ENCODE data around the gene PTMA.
"Not testable (repeated sequence)": the region's sequence is repeated elsewhere in the genome, so short reads cannot be mapped to it uniquely, and the experiment has no call there.

The PTMA gene, protein sequence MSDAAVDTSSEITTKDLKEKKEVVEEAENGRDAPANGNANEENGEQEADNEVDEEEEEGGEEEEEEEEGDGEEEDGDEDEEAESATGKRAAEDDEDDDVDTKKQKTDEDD

DNA sequence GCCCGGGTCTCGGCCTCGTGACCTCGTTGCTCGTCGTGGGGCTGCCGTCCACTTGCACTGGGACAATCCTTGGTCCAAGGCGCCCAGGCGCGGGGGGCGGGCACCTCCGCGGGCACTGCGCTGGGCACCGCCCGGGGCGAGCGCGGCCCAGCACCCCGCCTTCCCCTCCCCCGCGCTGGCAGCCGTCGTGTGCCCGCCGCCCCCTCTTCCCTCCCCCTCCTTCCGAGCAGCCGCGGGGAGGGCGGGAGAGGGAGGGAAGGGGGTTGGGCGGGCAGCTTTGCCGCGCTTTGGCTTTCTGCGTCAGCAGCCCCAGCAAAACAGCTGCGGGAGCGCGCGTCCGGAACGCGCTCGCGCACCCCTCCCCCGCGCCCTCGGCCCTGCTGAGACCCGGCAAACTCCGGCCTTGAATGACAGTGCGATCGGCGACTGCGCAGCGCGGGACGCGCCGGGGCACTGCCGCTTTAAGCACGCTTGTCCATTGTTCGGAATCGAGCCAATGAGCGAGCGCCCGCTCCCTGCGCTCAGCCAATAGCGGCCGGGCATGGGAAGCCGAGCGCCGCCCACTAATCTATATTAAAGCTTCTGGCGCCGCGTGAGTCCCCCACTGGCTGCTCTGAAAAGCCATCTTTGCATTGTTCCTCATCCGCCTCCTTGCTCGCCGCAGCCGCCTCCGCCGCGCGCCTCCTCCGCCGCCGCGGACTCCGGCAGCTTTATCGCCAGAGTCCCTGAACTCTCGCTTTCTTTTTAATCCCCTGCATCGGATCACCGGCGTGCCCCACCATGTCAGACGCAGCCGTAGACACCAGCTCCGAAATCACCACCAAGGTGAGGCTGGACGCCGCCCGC, at the start of gene PTMA:
Gene PTMA, plus strand, starts transcription at position 599 of the 846 bp plus-strand sequence. Its CDS starts 182 bp downstream, at position 781.
- TF ChIP-seq, protein P1, sequence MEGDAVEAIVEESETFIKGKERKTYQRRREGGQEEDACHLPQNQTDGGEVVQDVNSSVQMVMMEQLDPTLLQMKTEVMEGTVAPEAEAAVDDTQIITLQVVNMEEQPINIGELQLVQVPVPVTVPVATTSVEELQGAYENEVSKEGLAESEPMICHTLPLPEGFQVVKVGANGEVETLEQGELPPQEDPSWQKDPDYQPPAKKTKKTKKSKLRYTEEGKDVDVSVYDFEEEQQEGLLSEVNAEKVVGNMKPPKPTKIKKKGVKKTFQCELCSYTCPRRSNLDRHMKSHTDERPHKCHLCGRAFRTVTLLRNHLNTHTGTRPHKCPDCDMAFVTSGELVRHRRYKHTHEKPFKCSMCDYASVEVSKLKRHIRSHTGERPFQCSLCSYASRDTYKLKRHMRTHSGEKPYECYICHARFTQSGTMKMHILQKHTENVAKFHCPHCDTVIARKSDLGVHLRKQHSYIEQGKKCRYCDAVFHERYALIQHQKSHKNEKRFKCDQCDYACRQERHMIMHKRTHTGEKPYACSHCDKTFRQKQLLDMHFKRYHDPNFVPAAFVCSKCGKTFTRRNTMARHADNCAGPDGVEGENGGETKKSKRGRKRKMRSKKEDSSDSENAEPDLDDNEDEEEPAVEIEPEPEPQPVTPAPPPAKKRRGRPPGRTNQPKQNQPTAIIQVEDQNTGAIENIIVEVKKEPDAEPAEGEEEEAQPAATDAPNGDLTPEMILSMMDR (IDR thresholded peaks at IDR 0.05; ENCODE audit: control insufficient read depth, extremely low read depth, insufficient read depth) = no peak
- H3K4me3 ChIP-seq (ENCODE audit: low read depth, low read length) = peak within 1 kb of the TSS; percentile 94
- DNase-seq (ENCODE audit: low read depth) = peak; percentile 98

DNA sequence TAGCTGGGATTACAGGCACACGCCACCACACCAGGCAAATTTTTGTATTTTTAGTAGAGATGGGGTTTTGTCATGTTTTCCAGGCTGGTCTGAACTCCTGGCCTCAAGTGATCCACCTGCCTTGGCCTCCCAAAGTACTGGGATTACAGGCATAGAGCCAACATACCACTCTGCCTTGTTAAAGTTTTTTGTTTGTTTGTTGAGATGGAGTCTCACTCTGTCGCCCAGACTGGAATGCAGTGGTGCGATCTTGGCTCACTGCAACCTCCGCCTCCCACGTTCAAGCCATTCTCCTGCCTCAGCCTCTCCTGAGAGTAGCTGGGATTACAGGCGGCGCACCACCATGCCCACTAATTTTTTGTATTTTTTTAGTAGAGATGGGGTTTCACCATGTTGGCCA, 48.3 kb upstream of the PTMA start:
- DNase-seq (ENCODE audit: low read depth); H3K4me3 ChIP-seq (ENCODE audit: low read depth, low read length): not testable (repeated sequence)

GRCh38 chr2:231660860-231661259, 47.5 kb upstream of the PTMA start:
- H3K4me3 ChIP-seq (ENCODE audit: low read depth, low read length) = no peak overlapping the region
- TF ChIP-seq, protein P1 (IDR thresholded peaks at IDR 0.05; ENCODE audit: control insufficient read depth, extremely low read depth, insufficient read depth) = no peak
- DNase-seq (ENCODE audit: low read depth) = no peak

- no peak for DNase-seq (ENCODE audit: low read depth)
- TF ChIP-seq, protein P1 (IDR thresholded peaks at IDR 0.05; ENCODE audit: control insufficient read depth, extremely low read depth, insufficient read depth) = no peak
- peak overlapping the region; percentile 32 for H3K4me3 ChIP-seq (ENCODE audit: low read depth, low read length)
Observed at GRCh38 chr2:231661422-231662027, 46.8 kb upstream of the PTMA start.

GRCh38 chr2:231662028-231662810, 46.1 kb upstream of the PTMA start:
- DNase-seq (ENCODE audit: low read depth) = peak; percentile 76
- H3K4me3 ChIP-seq (ENCODE audit: low read depth, low read length) = peak overlapping the region; percentile 32
- TF ChIP-seq, protein P1 (IDR thresholded peaks at IDR 0.05; ENCODE audit: control insufficient read depth, extremely low read depth, insufficient read depth) = no peak

- TF ChIP-seq, protein P1 (IDR thresholded peaks at IDR 0.05; ENCODE audit: control insufficient read depth, extremely low read depth, insufficient read depth) = no peak
- peak overlapping the region; percentile 32 for H3K4me3 ChIP-seq (ENCODE audit: low read depth, low read length)
- no peak for DNase-seq (ENCODE audit: low read depth)
Observed at GRCh38 chr2:231662811-231663457, 45.4 kb upstream of the PTMA start.
